ENCODE measurements around the gene ZBED4.

The ZBED4 gene

GRCh38 chr22:49924113-49924833 lies 70.6 kb downstream of the ZBED4 start:
- DNase-seq: no peak

- DNase-seq: peak; percentile 77
Observed at GRCh38 chr22:49925525-49926128, 72.0 kb downstream of the ZBED4 start.

DNA sequence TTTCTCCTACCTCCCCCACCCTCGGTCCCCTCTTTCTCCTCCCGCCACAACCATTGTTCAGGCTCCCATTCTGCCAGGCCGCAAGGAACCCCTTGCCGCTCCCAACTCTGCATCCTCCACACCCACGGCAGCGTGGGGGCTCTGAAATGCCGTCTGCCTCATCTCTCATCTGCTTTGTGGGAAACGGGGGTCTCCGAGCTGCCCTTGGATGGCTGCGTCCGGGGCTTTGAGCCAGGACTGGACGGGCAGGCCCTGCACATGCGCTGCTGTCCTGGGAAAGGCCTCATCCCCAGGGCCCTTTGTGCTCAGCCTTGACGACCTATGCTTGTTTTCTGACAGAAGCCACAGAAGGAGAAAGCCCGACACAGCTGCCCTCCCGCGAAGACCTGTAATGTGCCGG lies 73.3 kb downstream of the ZBED4 start:
- no peak for DNase-seq

DNA sequence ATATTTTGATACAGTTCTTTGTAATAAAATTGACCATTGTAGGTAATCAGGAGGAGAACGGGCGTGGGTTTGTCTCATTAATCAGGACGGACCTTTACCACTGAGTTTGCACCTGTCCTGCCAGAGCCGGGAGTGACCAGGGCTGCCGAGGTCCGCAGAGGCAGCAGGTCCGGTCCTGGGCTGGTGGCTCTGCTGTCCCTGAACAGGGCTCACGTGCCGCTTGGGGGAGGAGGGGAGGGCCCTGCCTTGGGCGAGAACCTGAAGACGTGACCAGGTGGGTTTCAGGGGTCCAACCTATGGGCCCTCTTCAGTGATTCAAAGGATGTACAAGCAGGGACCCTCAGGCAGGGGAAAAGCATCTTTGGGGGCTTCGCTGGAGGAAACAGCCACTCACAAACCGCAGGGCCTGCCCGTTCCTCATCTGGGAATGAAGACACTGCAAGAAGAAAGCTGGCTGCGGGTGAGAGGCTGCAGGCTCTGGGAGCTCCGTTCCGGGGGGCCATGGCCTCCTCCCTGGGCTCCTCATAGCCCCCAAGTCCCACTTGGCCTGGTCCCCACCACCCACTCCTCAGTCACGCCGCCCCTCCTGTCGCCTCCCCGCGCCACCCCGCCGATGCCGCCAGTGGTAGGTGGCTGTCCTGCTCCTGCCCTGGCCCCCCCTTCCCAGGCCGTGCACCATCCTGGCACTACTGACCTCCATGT lies 74.0 kb downstream of the ZBED4 start:
- DNase-seq: no peak

- no peak for DNase-seq
Observed at GRCh38 chr22:49928185-49928495, 74.5 kb downstream of the ZBED4 start.

DNA sequence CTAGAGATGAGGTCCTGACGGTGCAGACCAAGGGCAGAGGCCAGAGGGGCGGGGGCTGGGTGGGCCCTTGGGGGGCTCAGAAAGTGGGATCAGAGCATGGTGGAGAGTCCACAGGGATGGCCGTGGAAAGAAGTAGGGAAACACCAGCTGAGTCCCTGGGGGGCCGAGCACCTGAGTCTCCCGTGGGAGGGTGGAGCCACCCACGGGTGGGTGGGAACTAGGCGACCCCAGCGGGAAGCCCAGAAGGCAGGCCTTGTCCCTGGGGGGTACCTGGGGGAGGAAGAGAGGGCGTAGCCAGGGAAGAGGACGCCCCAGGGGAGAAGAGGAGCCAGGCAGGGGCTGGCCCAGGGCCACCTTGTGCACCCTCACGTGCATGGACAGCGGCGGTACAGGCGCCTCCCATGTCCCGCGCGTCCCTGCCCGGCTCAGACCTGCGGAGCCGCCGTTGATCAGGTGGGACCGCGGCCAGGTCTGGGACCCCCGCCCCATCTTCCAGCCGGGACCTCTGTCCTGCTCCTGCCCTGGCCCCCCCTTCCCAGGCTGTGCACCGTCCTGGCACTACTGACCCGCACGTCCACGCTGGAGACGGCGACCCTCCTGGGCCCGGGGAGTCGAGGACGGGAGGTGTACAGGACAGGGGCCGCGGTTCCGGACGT lies 75.0 kb downstream of the ZBED4 start:
- DNase-seq: no peak

- peak; percentile 81 for DNase-seq
Observed at GRCh38 chr22:49929211-49929979, 75.8 kb downstream of the ZBED4 start.

- no peak for DNase-seq
Observed at GRCh38 chr22:49929994-49930575, 76.4 kb downstream of the ZBED4 start.

DNA sequence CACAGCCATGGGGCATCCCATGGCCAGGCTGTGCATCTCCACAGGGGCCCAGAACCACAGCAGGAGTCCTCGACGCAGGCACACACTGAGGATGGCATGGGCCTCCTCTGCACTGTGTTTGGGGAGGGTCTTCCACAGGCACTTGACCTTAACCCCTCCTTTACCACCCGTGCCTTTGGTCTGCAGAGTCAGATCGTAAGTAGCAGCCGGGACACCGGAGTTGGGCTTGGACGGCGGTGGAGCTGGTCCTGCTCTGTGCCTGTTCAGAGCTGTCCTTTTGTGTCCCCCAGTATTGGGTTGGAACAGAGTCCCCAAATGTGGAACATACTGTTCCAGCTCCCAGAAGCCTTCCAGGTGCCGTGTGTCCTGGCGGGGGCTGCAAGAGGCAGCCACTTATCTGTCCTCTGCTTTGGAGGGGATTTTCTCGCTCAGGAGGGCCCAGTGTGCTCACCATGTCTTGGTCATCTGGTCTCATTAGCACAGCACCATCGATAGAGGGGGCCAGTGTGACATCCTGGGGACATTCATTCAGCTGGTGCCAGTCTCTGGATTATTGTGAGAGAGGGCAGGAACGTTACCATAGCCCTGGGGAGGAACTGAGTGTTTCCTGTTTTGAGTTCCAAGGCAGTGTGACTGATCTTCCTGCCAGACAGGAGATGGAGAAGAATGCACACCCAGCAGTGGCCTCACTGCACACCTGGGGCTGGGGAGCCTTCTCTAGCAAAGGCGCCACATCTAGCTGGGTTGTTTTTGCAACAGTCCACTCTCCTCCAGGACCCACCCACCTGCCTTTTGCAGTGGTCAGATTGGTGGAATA lies 77.2 kb downstream of the ZBED4 start:
- peak; percentile 73 for DNase-seq

- DNase-seq: no peak
Observed at GRCh38 chr22:49933236-49934159, 79.9 kb downstream of the ZBED4 start.

DNA sequence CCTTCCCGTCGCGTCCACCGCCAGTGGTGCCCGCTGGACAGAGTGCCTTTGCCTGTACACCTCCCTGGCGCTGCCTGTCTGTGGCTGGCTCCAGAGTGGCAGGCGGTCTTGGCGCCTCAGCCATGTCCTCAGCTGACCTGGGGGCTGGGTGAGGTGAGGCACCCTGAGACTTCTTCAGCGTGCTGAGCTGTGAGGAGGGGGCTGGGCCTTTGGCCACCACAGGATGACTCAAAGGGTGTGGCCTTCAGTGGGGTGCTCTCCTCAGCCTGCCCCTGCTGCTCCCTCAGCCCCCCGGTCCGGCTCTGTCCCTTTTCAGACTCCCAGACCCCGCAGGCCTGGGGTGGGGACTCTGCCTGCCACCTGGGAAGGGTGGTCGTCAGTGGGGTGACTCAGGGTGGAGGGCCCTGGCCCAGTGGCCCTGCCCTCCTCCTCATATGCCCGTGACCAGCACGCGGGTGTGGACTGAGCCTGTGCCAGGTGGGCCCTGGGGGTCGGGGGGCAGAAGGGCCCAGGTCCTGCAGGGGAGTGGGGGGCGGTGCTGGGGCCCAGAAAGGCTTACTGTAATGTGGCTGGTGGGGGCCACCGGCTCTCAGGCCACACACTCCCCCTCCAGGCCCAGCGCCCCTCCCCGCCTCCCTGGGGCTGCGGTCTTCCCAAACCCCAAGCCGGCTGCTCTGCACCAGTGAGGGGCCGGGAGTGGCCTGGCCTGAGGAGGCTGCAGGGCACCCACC lies 80.7 kb downstream of the ZBED4 start:
- DNase-seq: peak; percentile 45

- peak; percentile 94 for DNase-seq
Observed at GRCh38 chr22:49934891-49935557, 81.4 kb downstream of the ZBED4 start.

DNA sequence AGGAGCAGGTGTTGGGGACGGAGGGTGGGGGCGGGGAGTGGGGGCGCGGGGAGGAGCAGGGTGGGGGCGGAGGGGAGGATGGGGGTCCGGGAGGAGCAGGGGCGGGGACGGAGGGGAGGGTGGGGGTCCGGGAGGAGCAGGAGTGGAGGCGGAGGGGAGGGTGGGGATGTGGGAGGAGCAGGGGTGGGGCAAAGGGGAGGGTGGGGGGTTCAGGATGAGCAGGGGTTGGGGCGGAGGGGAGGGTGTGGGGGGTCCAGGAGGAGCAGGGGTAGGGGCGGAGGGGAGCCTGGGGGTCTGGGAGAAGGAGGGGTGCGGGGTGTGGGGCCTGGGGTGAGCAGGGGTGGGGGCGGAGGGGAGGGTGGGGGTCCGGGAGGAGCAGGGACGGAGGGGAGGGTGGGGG lies 81.9 kb downstream of the ZBED4 start:
- DNase-seq: peak; percentile 73

DNA sequence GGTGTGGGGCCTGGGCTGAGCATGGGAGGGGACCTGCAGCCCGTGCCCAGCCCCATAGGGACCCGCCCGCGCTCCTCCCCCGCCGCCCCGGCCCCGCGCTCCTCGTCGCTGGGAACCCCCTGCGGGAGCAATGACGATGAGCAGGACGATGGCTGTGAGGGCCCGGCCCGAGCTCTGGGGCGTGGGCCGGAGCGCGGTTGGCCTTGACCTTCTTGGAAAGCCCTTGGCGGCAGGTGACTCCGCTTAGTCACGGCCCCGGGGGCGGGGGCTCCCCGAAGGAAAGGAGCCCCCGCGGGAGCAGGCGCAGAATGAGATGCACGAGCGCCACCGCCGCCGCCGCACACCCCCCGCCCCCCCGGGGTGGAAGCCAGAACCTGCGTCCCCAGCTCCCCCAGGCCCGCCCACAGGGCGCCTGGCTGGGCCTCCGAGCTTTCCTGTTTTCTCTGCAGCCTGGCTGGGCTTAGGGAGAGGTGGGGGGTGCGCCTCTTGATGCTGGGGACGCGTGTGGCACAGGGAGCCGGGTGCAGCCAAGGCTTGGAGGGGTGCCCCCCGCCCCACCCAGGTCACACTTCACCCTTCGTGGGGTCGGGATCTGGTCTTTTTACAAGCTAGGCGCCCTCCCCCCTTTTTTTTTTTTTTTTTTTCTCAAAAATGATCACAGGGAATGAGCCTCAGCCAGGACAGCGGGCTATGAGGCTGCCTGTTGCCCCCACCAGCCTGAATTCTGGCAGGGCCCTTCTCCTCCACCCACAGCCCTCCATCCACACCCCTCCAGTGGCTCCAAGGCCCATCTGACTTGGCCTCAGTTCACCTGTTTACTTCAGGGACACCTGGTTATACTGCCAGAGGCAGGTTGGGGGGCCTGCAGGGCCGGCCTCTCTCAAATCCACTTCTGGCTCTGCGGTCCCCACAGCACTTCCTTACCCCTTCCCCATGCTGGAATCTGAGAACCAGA lies 82.7 kb downstream of the ZBED4 start:
- peak; percentile 97 for DNase-seq

DNA sequence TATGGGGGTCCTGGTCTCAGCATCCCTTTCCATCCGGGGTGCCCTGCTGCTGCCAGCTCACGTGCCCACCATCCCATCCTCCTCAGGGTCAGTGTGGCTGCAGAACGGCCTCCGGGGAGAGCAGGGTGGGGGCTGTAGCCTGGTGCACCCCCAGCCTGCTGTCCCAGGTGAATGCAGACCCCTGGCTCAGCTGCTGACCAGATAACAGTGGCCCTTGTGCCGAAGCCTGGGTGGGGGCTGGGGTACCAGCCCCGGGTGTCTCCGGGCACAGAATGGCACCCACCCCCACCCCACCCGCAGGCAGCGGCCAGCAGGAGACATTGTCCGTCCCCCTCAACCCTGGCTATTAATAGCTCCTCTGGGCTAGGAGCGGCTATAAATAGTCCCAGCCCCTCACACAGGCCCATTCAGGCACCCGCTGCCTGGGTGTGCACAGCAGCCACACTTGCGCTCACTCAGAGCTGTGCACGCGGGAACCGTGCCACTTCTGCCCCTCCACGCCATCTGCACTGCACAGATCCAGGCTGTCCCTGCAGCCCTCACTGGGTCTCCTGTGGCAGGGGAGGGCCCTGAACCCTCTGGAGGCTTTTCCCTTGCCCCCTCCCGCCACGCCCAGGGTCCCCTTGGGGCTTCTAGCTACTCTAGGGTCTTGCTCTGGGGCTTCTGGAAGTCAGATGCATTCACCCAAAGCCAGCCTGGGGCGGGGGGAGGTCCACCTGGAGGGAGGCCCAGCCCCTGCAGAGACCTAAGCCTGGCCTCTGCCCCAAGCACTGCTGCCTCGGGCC lies 83.5 kb downstream of the ZBED4 start:
- DNase-seq: no peak

GRCh38 chr22:49937758-49938564 lies 84.3 kb downstream of the ZBED4 start:
- DNase-seq: no peak

All from activated CD4-positive, alpha-beta T cell treated with anti-CD3 and anti-CD28 coated beads, Interleukin-10, Interleukin-2, amounts not matched to agents 100 ng/mL and 50 ng/mL, durations not matched to agents 16 hours and 8 hours (primary cell).